Smooth muscle cell (in vitro differentiated cells): ENCODE results near the gene PTCSC3. TPM values are rescaled to one million over a fixed set of nuclear protein-coding genes. Genes with fewer than 3 reads are reported as not detected.
"Not testable (repeated sequence)": the region's sequence is repeated elsewhere in the genome, so short reads cannot be mapped to it uniquely, and the experiment has no call there.

Experiments
- DNase-seq: peaks from one replicate; lab custom pipeline; 2025; ENCODE audit not compliant: unreplicated experiment; lab: John Stamatoyannopoulos, UW
- H2AFZ ChIP-seq: fragments of 200-600 bp; sonication (generic); 2 replicates; pipeline ENCODE4 v1.6.0; 2016; ENCODE audit warnings: antibody characterized with exemption, low read depth, mild to moderate bottlenecking
- H3F3A ChIP-seq: fragments of 200-600 bp; sonication (generic); 2 replicates; pipeline ENCODE4 v1.6.0; 2017; ENCODE audit warnings: antibody characterized with exemption, low read depth
- H3K27ac ChIP-seq: fragments of 200-600 bp; sonication (generic); 2 replicates; pipeline ENCODE4 v1.5.1; 2016; ENCODE audit warnings: low read depth, mild to moderate bottlenecking
- H3K27me3 ChIP-seq: fragments of 200-600 bp; sonication (generic); 2 replicates; pipeline ENCODE4 v1.6.1; 2016; ENCODE audit warnings: low read depth, mild to moderate bottlenecking
- H3K36me3 ChIP-seq: fragments of 200-600 bp; sonication (generic); 2 replicates; pipeline ENCODE4 v1.5.1; 2016; ENCODE audit warnings: low read depth
- H3K4me1 ChIP-seq: fragments of 200-600 bp; sonication (generic); 2 replicates; pipeline ENCODE4 v1.5.1; 2016; ENCODE audit warnings: low read depth
- H3K4me2 ChIP-seq: fragments of 200-600 bp; sonication (generic); 2 replicates; pipeline ENCODE4 v1.6.0; 2016; ENCODE audit warnings: mild to moderate bottlenecking
- H3K4me3 ChIP-seq: fragments of 200-600 bp; sonication (generic); 2 replicates; pipeline ENCODE4 v1.5.1; 2016; ENCODE audit warnings: mild to moderate bottlenecking
- H3K79me2 ChIP-seq: fragments of 200-600 bp; sonication (generic); 2 replicates; pipeline ENCODE4 v1.6.0; 2016; ENCODE audit warnings: low read depth, mild to moderate bottlenecking
- H3K9ac ChIP-seq: fragments of 200-600 bp; sonication (generic); 2 replicates; pipeline ENCODE4 v1.6.0; 2016; ENCODE audit warnings: low read depth
- H3K9me3 ChIP-seq: fragments of 200-600 bp; sonication (generic); replicated peaks from 2 replicates; pipeline ENCODE4 v1.5.1; 2016; ENCODE audit warnings: low read depth
- H4K20me1 ChIP-seq: fragments of 200-600 bp; sonication (generic); 2 replicates; pipeline ENCODE4 v1.6.0; 2016; ENCODE audit warnings: low read depth
- CTCF ChIP-seq: fragments of 200-600 bp; sonication (generic); IDR thresholded peaks from 2 replicates; pipeline ENCODE4 v1.5.1; 2017; ENCODE audit warnings: borderline replicate concordance, mild to moderate bottlenecking, antibody characterized with exemption; ENCODE audit not compliant: insufficient read depth, poor library complexity, severe bottlenecking
- WGBS: methylation state at CpG from one replicate; pipeline ENCODE4 v1.1.7; 2016; ENCODE audit warnings: low lambda C conversion rate; 5-methylcytosine and 5-hydroxymethylcytosine counted together
- polyA plus RNA-seq: library from polyadenylated mRNA; unstranded; fragments of >200 nt; fragmentation: Nextera tagmentation; extraction: Ambion mirVana; gene quantifications from 2 replicates; pipeline ENCODE4 v1.2.1, GENCODE V29; 2016
- total RNA-seq: library from RNA; depleted of rRNA; stranded (reverse); fragments of >200 nt; gene quantifications from 2 replicates; pipeline ENCODE4 v1.2.3, GENCODE V29; 2014

Gene PTCSC3
- total and polyA plus RNA-seq, 2 experiments from 2014 or later, result not detected

- Histone ChIP-seq H3K79me2 (no peaks in the 10 kb centered on the region), H3K36me3 (no peaks in the 10 kb centered on the region), H3K4me2 (no peak overlapping the region), H3K27me3 (peaks cover 19% of the 10 kb centered on the region), H3K4me3 (no peak overlapping the region), H3K9me3 (no peaks in the 10 kb centered on the region), H3K4me1 (no peaks in the 10 kb centered on the region), H3F3A (no peaks in the 10 kb centered on the region), H3K9ac (no peak overlapping the region), H3K27ac (no peak overlapping the region), H2AFZ (no peak overlapping the region), H4K20me1 (no peaks in the 10 kb centered on the region)
- peak; percentile 14 for TF ChIP-seq CTCF
- 0% methylated on average over 1 of the region's 1 CpG for WGBS
- DNase-seq, result no peak
Observed at GRCh38 chr14:36105401-36105800, 71.1 kb downstream of the PTCSC3 start.

- 68% methylated on average over 7 of the region's 7 CpGs for WGBS
Observed at GRCh38 chr14:36104258-36104657, 72.3 kb downstream of the PTCSC3 start.

GRCh38 chr14:36099619-36100018, 76.9 kb downstream of the PTCSC3 start:
- TF ChIP-seq CTCF, result no peak
- no peaks in the 10 kb centered on the region for H3K36me3 ChIP-seq
- no peak overlapping the region for H3K27ac ChIP-seq
- H2AFZ ChIP-seq, result no peak overlapping the region
- no peaks in the 10 kb centered on the region for H4K20me1 ChIP-seq
- no peak overlapping the region for H3K9ac ChIP-seq
- H3K79me2 ChIP-seq, result no peaks in the 10 kb centered on the region
- peaks cover 2% of the 10 kb centered on the region for H3K27me3 ChIP-seq
- H3K9me3 ChIP-seq, result no peaks in the 10 kb centered on the region
- H3K4me3 ChIP-seq, result no peak overlapping the region
- H3K4me1 ChIP-seq, result no peaks in the 10 kb centered on the region
- H3K4me2 ChIP-seq, result no peak overlapping the region
- DNase-seq, result no peak
- 90% methylated on average over 4 of the region's 4 CpGs for WGBS
- H3F3A ChIP-seq, result no peaks in the 10 kb centered on the region

More at GRCh38 chr14:36104258-36104657, 72.3 kb downstream of the PTCSC3 start:
- H3K27me3 ChIP-seq, result peaks cover 16% of the 10 kb centered on the region
- not testable (repeated sequence) for H3K9me3 ChIP-seq, H3K27ac ChIP-seq, DNase-seq, H3K4me2 ChIP-seq, H3K36me3 ChIP-seq, H3K9ac ChIP-seq, H3K4me1 ChIP-seq, H4K20me1 ChIP-seq, H3K79me2 ChIP-seq, H3F3A ChIP-seq, H2AFZ ChIP-seq, H3K4me3 ChIP-seq

- Histone ChIP-seq H3K27me3 (peaks cover 4% of the 10 kb centered on the region), H3K36me3 (no peaks in the 10 kb centered on the region), H2AFZ (no peak overlapping the region), H3F3A (no peaks in the 10 kb centered on the region), H3K9ac (no peak overlapping the region), H3K79me2 (no peaks in the 10 kb centered on the region), H3K4me2 (no peak overlapping the region), H3K4me1 (no peaks in the 10 kb centered on the region), H3K4me3 (no peak overlapping the region), H3K27ac (no peak overlapping the region), H3K9me3 (no peaks in the 10 kb centered on the region), H4K20me1 (no peaks in the 10 kb centered on the region)
- no peak for TF ChIP-seq CTCF
- no peak for DNase-seq
- 93% methylated on average over 1 of the region's 1 CpG for WGBS
Observed at GRCh38 chr14:36097356-36097755, 79.2 kb downstream of the PTCSC3 start.
